ENCODE results near the gene SLC25A36.
"Not testable (repeated sequence)": the region's sequence is repeated elsewhere in the genome, so short reads cannot be mapped to it uniquely, and the experiment has no call there.

The SLC25A36 gene

GRCh38 chr3:140980663-140981062 lies 39.0 kb downstream of the SLC25A36 start:
- ATAC-seq (replicated peaks) (no peak), DNase-seq (no peak)
- Mint-ChIP-seq H3K27me3 (no peaks in the 10 kb centered on the region), H3K9me3 (no peaks in the 10 kb centered on the region), H3K27ac (no peak overlapping the region), H3K36me3 (ENCODE audit: insufficient read depth) (peaks cover 28% of the 10 kb centered on the region), H3K4me1 (ENCODE audit: low read depth in 2 of 2) (no peaks in the 10 kb centered on the region), H3K4me3 (no peak overlapping the region)

- not testable (repeated sequence) for H3K36me3 Mint-ChIP-seq (ENCODE audit: insufficient read depth); ATAC-seq (replicated peaks); H3K27ac Mint-ChIP-seq
Measured at GRCh38 chr3:140987792-140988191, 46.2 kb downstream of the SLC25A36 start.

GRCh38 chr3:140994316-140994715 lies 52.7 kb downstream of the SLC25A36 start:
- no peak for DNase-seq
- H3K4me3 Mint-ChIP-seq = no peak overlapping the region
- no peaks in the 10 kb centered on the region for H3K9me3 Mint-ChIP-seq
- no peak overlapping the region for H3K27ac Mint-ChIP-seq
- ATAC-seq (replicated peaks) = no peak
- H3K27me3 Mint-ChIP-seq = peaks cover 14 to 19% of the 10 kb centered on the region in 2 donors
- H3K36me3 Mint-ChIP-seq (ENCODE audit: insufficient read depth) = no peaks in the 10 kb centered on the region
- no peaks in the 10 kb centered on the region for H3K4me1 Mint-ChIP-seq (ENCODE audit: low read depth in 2 of 2)

More at GRCh38 chr3:140987792-140988191, 46.2 kb downstream of the SLC25A36 start:
- DNase-seq; H3K4me1 Mint-ChIP-seq (ENCODE audit: low read depth in 2 of 2); H3K4me3 Mint-ChIP-seq; H3K9me3 Mint-ChIP-seq: not testable (repeated sequence)
- H3K27me3 Mint-ChIP-seq = peaks cover 20 to 39% of the 10 kb centered on the region in 2 donors

GRCh38 chr3:140994861-140995260 lies 53.2 kb downstream of the SLC25A36 start:
- ATAC-seq (replicated peaks); H3K27ac Mint-ChIP-seq; H3K36me3 Mint-ChIP-seq (ENCODE audit: insufficient read depth); H3K4me3 Mint-ChIP-seq; H3K9me3 Mint-ChIP-seq; DNase-seq; H3K4me1 Mint-ChIP-seq (ENCODE audit: low read depth in 2 of 2): not testable (repeated sequence)
- peaks cover 9 to 13% of the 10 kb centered on the region in 2 donors for H3K27me3 Mint-ChIP-seq

GRCh38 chr3:140995881-140996280 lies 54.2 kb downstream of the SLC25A36 start:
- ATAC-seq (replicated peaks) (no peak), DNase-seq (no peak)
- Mint-ChIP-seq H3K9me3 (no peaks in the 10 kb centered on the region), H3K36me3 (ENCODE audit: insufficient read depth) (no peaks in the 10 kb centered on the region), H3K4me1 (ENCODE audit: low read depth in 2 of 2) (peaks cover 0 to 5% of the 10 kb centered on the region in 2 donors), H3K27me3 (peaks cover 7% of the 10 kb centered on the region in 2 donors), H3K27ac (no peak overlapping the region), H3K4me3 (no peak overlapping the region)

- peaks cover 0 to 5% of the 10 kb centered on the region in 2 donors for H3K4me1 Mint-ChIP-seq (ENCODE audit: low read depth in 2 of 2)
- no peak overlapping the region for H3K27ac Mint-ChIP-seq
- DNase-seq (peak; percentile 29 to 55 (median 38)), ATAC-seq (replicated peaks) (peak; percentile 81)
- H3K36me3 Mint-ChIP-seq (ENCODE audit: insufficient read depth) = no peaks in the 10 kb centered on the region
- no peaks in the 10 kb centered on the region for H3K9me3 Mint-ChIP-seq
- no peak overlapping the region for H3K4me3 Mint-ChIP-seq
- H3K27me3 Mint-ChIP-seq = no peaks in the 10 kb centered on the region
Measured at GRCh38 chr3:141000027-141000663, 58.5 kb downstream of the SLC25A36 start.

- Mint-ChIP-seq H3K9me3 (no peaks in the 10 kb centered on the region), H3K4me1 (ENCODE audit: low read depth in 2 of 2) (peaks cover 0 to 5% of the 10 kb centered on the region in 2 donors), H3K27me3 (peaks cover 0 to 5% of the 10 kb centered on the region in 2 donors), H3K4me3 (no peak overlapping the region), H3K27ac (no peak overlapping the region), H3K36me3 (ENCODE audit: insufficient read depth) (no peaks in the 10 kb centered on the region)
- no peak for ATAC-seq (replicated peaks)
- DNase-seq = no peak
Measured at GRCh38 chr3:141000686-141001085, 59.0 kb downstream of the SLC25A36 start.

- H3K27me3 Mint-ChIP-seq = peaks cover 33 to 57% of the 10 kb centered on the region in 2 donors
- H3K36me3 Mint-ChIP-seq (ENCODE audit: insufficient read depth) = no peaks in the 10 kb centered on the region
- H3K27ac Mint-ChIP-seq = no peak overlapping the region
- peaks cover 1 to 2% of the 10 kb centered on the region in 2 donors for H3K4me1 Mint-ChIP-seq (ENCODE audit: low read depth in 2 of 2)
- ATAC-seq (replicated peaks) = no peak
- no peaks in the 10 kb centered on the region for H3K9me3 Mint-ChIP-seq
- no peak for DNase-seq
- no peak overlapping the region for H3K4me3 Mint-ChIP-seq
Measured at GRCh38 chr3:141006344-141006743, 64.7 kb downstream of the SLC25A36 start.

- ATAC-seq (replicated peaks) (no peak), DNase-seq (no peak)
- Mint-ChIP-seq H3K4me1 (ENCODE audit: low read depth in 2 of 2) (peaks cover 3 to 4% of the 10 kb centered on the region in 2 donors), H3K27ac (no peak overlapping the region), H3K4me3 (no peak overlapping the region), H3K9me3 (no peaks in the 10 kb centered on the region), H3K36me3 (ENCODE audit: insufficient read depth) (no peaks in the 10 kb centered on the region), H3K27me3 (peaks cover 37 to 62% of the 10 kb centered on the region in 2 donors)
Measured at GRCh38 chr3:141009496-141009895, 67.9 kb downstream of the SLC25A36 start.

GRCh38 chr3:141011232-141011996 lies 69.8 kb downstream of the SLC25A36 start:
- Mint-ChIP-seq H3K4me3 (no peak overlapping the region), H3K36me3 (ENCODE audit: insufficient read depth) (no peaks in the 10 kb centered on the region), H3K9me3 (no peaks in the 10 kb centered on the region), H3K27me3 (peaks cover 37 to 49% of the 10 kb centered on the region in 2 donors), H3K4me1 (ENCODE audit: low read depth in 2 of 2) (peaks cover 7% of the 10 kb centered on the region in 2 donors), H3K27ac (no peak overlapping the region)
- ATAC-seq (replicated peaks) (peak; percentile 93), DNase-seq (peak; percentile 70 to 79 (median 73))

GRCh38 chr3:141011997-141012262 lies 70.3 kb downstream of the SLC25A36 start:
- no peak overlapping the region for H3K27ac Mint-ChIP-seq
- no peak overlapping the region for H3K4me3 Mint-ChIP-seq
- no peaks in the 10 kb centered on the region for H3K36me3 Mint-ChIP-seq (ENCODE audit: insufficient read depth)
- ATAC-seq (replicated peaks) = no peak
- no peak for DNase-seq
- peaks cover 35 to 44% of the 10 kb centered on the region in 2 donors for H3K27me3 Mint-ChIP-seq
- no peaks in the 10 kb centered on the region for H3K9me3 Mint-ChIP-seq
- H3K4me1 Mint-ChIP-seq (ENCODE audit: low read depth in 2 of 2) = peaks cover 10 to 12% of the 10 kb centered on the region in 2 donors

- Mint-ChIP-seq H3K4me3 (no peak overlapping the region), H3K27ac (no peak overlapping the region), H3K27me3 (peaks cover 29 to 38% of the 10 kb centered on the region in 2 donors), H3K9me3 (no peaks in the 10 kb centered on the region), H3K36me3 (ENCODE audit: insufficient read depth) (no peaks in the 10 kb centered on the region), H3K4me1 (ENCODE audit: low read depth in 2 of 2) (peaks cover 17 to 18% of the 10 kb centered on the region in 2 donors)
- DNase-seq = no peak
- ATAC-seq (replicated peaks) = no peak
Measured at GRCh38 chr3:141012571-141012970, 70.9 kb downstream of the SLC25A36 start.

- Mint-ChIP-seq H3K4me1 (ENCODE audit: low read depth in 2 of 2) (peaks cover 22 to 25% of the 10 kb centered on the region in 2 donors), H3K27ac (no peak overlapping the region), H3K9me3 (no peaks in the 10 kb centered on the region), H3K4me3 (no peak overlapping the region), H3K27me3 (peaks cover 7 to 10% of the 10 kb centered on the region in 2 donors), H3K36me3 (ENCODE audit: insufficient read depth) (no peaks in the 10 kb centered on the region)
- ATAC-seq (replicated peaks) (no peak), DNase-seq (no peak)
Measured at GRCh38 chr3:141015481-141015880, 73.8 kb downstream of the SLC25A36 start.
